Right lobe of liver (tissue), 4 donors: ENCODE measurements around the gene RBBP4.

Experiments
- CTCF ChIP-seq, 4 donors: fragments of 200-600 bp in 3 of 4; fragments of 450-650 bp in 1 of 4; IDR thresholded peaks; one replicate each; pipeline versions ENCODE4 v1.5.1 to v1.8.0; 2016 to 2022; ENCODE audit warnings: antibody characterized with exemption in 4 of 4, mild to moderate bottlenecking in 2 of 4
- POLR2A ChIP-seq: fragments of 450-650 bp; IDR thresholded peaks from one replicate; pipeline ENCODE4 v1.6.1; 2017; ENCODE audit warnings: antibody characterized with exemption, mild to moderate bottlenecking
- donor health status: DM: no; HTN: no; CAD: no.
- donor health status: DM: no; HTN: no; CAD: no.
- donor health status: DM: no; HTN: yes; CAD: no.

GRCh38 chr1:32612189-32612881, 38.7 kb upstream of the RBBP4 start:
- TF ChIP-seq POLR2A (peak; percentile 61), CTCF (IDR thresholded peaks at IDR 0.05) (peak; percentile 31 to 51 (median 40))
